ENCODE data around the gene TBC1D14.

DNA sequence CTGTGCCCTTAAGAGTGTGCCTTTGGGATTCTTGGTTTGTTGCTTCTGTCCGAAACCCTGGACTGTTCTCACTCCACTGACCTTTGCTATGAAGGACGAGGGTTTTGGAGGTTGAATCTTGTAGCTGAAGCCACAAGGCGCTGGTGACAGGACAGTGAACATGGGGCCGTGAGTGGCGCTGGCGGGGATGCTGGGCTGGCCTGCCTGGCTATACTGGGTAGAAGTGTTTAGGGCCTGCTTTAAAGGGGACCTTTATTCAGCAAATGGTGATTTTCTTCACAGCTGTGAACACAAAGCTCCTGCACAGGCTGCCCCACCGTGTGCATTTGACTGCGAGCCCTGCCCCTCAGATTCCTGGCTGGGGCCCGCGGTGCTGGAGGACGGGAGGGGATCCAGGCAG lies 106.5 kb downstream of the TBC1D14 start:
- TF ChIP-seq YY1 (IDR thresholded peaks at IDR 0.05; ENCODE audit: insufficient read depth, insufficient read length), result no peak
- TF ChIP-seq ZNF274 (IDR thresholded peaks at IDR 0.05; ENCODE audit: low read depth, low read length), result no peak
- no peak for TF ChIP-seq SUZ12 (IDR thresholded peaks at IDR 0.05; ENCODE audit: extremely low read depth, insufficient read depth, insufficient read length)
